HG02970 (cell line): ENCODE results near the gene STARD3.
"Not testable (repeated sequence)": the region's sequence is repeated elsewhere in the genome, so short reads cannot be mapped to it uniquely, and the experiment has no call there.

Source experiments
- ATAC-seq: cut with Tn5 transposase; IDR thresholded peaks from one replicate; pipeline ENCODE4 v1.9.1; 2021; ENCODE audit warnings: mild to moderate bottlenecking, moderate library complexity, moderate number of reproducible peaks; ENCODE audit not compliant: unreplicated experiment, low FRiP score

The STARD3 gene

GRCh38 chr17:39687101-39687545 is 50.2 kb downstream of the STARD3 start:
- no peak for ATAC-seq

DNA sequence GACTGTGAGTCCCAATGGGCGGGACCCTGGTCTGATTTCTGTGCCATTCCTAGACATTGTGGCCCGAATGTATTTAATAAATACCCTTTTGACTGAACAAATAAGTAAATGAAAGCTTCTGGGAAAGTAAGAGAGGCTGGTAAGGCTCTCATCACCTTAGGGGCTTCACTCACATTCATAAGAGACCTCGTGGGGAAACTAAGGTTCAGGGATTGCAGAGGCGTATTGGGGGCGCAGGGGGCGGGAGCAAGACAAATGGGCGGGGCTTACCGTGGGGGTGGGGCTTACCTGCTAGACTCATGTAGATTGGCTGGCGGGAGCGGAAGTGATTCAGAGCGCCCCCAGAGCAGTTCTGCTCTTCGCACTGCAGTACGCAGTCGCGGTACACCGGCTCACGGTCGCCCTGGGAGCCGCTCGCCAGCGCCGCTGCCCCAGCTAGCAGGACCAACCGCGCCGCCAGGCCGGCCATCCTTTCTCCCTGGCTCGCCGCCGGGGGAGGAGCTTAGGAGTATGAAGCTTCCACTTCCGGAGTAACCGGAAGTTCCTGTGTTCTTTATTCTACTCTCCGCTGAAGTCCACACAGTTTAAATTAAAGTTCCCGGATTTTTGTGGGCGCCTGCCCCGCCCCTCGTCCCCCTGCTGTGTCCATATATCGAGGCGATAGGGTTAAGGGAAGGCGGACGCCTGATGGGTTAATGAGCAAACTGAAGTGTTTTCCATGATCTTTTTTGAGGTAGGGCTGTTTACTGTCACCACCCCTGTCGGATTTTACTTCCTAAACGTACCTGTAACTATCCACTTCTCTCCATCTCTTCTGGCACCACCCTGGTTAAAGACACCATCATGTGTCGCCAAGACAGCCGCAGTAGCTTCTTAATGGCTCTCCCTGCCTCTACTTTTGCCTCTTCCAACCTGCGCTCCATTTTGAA is 50.9 kb downstream of the STARD3 start, which contains the start of gene PGAP3:
Gene PGAP3, minus strand, starts transcription at position 512 of the 929 bp plus-strand sequence. Its CDS starts 43 bp downstream, at position 469.
- peak; percentile 84 for ATAC-seq

DNA sequence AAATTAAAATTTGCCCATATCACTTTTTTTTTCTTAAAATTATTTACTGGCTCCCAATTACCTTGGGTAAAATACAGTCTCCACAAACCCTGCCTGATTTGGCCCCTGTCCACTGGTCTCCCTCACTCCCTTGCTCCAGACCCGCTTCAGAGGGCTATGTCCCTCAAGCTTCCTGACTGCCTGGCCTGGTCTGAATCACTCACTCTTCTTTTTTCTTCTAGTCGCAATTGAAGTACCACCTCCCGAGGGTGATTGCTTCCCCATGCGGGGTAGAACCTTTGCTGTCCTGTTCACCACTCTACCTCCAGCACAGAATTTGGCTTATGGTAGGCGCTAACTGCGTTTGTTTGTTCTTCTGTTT is 51.5 kb downstream of the STARD3 start:
- no peak for ATAC-seq

DNA sequence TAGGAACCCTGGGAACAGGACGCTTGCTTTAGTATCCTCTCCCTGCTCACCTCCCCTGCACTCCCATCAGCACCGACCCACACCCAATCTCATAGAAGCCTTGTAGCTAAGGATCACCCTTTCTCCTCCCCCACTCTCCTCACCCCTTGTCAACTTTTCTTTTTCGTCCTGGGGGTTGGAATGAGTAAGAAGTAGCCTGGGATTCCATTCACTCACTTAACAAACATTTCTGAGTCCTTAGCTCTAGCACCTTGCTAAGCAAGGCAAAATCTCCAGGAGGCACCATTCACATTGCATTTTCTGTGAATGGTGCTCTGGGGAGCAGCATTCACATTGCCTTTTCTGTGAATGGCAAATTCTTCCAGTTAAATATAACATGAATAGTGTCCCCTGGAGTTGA is 52.0 kb downstream of the STARD3 start:
- ATAC-seq: no peak

- no peak for ATAC-seq
Measured at GRCh38 chr17:39694593-39694992, 57.6 kb downstream of the STARD3 start.

DNA sequence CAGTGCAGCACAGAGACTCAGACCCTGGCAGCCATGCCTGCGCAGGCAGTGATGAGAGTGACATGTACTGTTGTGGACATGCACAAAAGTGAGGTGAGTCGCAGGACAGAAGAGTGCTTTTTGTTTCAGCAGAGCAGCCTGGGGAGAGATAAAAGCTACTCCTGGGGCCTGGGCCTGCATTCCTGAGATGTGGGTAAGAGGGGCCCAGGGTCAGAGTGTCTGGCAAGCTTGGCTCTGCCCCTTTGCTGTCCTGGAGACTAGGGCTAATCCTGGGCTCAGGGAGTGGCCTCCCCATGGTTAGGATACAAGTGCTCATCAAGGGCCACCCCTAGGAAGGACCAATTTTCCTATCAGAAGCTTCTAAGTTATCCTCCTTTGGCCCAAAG is 58.1 kb downstream of the STARD3 start:
- ATAC-seq: no peak

DNA sequence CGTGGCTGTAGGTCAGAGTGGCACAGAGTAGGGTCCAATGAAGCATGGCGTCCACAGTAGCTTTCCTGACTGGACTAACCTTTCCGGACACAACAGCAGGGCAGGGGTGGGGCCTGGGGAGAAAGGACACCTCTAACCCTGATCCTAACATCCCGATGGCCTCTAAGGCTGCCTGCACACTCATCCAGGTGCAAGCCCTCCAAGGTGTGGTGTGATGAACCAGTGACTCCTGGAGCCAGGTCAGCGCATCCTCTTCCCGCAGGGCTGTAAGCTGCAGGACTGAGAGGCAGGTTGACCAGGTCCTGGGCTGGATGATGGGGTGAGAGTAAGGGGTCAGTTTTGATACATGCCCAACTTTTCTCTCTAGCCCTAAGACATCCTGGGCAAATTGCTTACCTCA is 59.8 kb downstream of the STARD3 start:
- ATAC-seq: no peak

GRCh38 chr17:39697961-39698360 is 61.0 kb downstream of the STARD3 start:
- ATAC-seq: no peak

DNA sequence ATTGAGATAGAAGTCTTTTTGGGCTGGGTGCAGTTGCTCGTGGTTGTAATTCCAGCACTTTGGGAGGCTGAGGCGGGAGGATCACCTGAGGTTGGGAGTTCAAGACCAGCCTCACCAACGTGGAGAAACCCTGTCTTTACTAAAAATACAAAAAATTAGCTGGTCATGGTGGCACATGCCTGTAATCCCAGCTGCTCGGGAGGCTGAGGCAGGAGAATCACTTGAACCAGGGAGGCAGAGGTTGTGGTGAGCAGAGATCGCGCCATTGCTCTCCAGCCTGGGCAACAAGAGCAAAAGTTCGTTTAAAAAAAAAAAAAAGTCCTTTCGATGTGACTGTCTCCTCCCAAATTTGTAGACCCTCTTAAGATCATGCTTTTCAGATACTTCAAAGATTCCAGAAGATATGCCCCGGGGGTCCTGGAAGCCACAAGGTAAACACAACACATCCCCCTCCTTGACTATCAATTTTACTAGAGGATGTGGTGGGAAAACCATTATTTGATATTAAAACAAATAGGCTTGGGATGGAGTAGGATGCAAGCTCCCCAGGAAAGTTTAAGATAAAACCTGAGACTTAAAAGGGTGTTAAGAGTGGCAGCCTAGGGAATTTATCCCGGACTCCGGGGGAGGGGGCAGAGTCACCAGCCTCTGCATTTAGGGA is 62.3 kb downstream of the STARD3 start:
- ATAC-seq: not testable (repeated sequence)

DNA sequence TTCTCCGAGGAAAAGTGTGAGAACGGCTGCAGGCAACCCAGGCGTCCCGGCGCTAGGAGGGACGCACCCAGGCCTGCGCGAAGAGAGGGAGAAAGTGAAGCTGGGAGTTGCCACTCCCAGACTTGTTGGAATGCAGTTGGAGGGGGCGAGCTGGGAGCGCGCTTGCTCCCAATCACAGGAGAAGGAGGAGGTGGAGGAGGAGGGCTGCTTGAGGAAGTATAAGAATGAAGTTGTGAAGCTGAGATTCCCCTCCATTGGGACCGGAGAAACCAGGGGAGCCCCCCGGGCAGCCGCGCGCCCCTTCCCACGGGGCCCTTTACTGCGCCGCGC is 62.8 kb downstream of the STARD3 start, which contains the start of gene ERBB2:
Gene ERBB2, plus strand, starts transcription at position 247 of the 330 bp plus-strand sequence. CDS start 175 bp downstream, outside the sequence.
- ATAC-seq: no peak

GRCh38 chr17:39700148-39700987 is 63.4 kb downstream of the STARD3 start:
- ATAC-seq: no peak

DNA sequence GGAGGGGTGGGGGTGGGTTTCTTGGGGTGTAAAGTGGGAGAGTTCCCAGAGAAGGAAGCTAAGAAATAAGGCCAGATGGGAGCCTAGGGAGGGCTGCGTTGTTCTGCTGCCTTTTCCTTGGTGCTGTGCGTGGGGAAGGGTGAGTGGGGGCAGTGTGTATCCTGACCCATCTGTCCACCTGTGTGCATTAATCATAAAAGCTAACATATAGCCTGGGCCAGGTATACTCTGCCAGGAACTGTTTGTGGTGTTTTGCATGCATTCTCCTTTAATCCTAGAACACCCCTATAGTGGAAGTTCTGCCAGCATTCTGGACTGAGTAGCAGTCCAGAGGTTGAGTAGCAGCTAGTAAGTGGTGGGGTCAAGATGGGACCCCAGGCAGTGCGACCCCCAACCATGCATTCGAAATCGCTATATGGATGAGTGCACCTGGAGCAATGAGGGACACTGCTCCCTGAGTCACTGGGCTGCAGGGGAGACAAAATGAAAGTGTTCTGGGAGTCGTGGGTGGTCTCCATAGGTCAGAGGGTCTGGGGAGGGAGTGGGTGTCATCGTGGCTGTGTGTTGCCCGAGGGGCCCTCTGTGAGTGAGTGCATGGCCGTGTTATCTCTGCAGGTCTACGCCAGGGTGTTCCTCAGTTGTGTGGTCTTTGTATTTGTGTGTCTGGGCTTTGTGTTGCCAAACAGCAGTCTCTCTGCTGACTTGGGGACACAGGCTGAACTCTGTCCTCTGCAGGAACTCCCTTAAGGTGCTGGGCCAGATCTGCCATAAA is 64.3 kb downstream of the STARD3 start:
- ATAC-seq: no peak

- no peak for ATAC-seq
Measured at GRCh38 chr17:39701784-39702422, 65.0 kb downstream of the STARD3 start.

DNA sequence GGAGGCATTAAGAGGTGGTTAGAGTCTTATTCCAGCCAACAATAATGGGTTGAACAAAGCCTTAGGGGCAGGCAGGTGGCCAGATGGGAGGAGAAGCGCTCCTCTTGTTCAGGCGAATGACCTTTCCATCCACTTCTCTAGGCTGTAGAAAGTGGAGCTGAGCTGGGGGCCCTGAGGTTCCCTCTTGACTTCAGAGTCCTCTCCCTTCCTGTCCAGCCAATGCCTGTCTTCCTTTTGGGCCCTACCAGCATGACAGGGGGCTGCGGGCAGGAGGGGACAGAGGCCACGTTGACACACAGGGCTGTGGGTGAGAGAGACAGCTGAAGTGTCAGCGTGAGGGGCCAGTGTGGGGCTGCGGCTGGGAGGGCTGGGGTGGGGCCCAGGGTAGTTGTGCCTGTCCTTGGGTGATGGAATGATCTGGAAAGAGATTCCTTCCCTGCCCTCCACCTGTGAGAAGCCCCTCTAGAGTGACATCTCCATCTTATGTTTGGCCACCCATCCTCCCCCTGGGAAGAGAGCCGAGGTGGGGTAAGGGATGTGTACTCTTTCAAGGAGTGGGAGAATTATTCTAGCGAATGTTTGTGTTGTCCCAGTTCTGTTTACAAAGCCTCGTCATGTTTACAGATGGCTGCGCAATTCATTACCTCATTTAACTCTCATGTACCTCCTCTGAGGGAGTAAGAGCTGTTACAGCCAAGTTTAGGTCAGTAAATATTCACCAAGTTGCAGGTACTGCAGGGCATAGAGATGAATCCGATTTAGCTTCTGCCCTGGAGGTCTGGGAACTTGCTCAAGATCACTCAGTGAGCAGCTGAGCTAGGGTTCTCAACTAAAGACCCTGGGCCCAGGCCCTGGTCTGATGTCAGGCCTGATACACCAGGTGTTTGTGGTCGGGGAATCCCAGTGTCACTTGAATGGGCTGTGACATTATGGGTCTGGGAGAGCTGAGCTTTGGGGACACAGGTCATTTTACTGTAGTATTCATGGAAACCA is 66.3 kb downstream of the STARD3 start:
- no peak for ATAC-seq

DNA sequence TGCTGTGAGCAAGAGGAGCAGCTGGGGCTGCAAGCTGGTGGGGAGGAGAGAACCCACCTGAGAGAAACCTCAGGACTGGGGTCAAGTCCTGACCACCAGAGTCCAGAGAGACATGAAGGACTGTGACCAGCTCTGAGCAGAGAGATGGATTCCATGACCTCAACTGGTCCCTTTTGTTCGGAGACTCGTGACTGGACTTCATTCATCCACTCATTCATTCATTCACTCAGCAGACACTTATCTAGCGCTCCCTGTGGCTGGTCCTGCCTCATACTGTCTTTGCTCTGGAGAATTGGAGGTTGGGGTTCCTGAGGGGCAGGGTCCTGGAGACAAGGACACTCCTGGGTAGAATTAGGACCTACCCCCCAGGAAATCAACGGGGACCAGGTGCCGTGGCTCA is 67.0 kb downstream of the STARD3 start:
- no peak for ATAC-seq

DNA sequence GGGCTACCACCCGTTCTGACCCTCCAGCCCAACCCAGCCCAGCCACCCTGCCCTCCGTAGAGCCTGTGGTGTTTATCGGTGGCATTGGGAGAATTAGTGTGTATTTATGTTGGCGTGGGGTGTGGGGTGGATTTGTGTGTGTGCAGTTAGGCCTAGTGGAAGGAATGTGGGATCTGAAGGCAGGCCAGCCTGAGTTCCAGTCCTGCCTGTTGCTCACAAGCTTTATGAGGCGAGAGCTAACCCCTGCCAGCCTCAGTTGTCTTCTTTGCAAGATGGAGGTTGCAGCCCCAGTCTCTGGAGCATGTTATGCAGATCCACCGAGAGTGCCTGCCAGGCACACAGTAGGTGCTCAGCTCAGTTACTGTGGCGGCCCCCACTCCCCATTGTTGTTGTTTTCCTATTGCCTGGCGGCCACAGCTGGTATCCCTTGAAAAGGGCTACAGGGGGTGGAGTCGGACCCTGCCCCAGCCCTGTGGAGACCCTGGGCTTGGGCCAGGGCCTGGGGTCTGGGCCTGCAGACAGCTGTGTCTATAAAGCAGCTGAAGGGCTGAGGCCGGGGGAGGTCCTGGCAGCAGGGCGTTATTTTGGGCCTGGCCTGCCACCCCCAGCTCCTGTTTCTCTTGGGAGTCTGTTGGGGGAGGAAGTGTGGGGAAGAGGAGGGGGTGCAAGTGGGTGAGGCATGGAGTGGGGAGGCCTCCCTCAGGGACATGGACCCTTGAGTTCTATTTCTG is 68.0 kb downstream of the STARD3 start:
- no peak for ATAC-seq

DNA sequence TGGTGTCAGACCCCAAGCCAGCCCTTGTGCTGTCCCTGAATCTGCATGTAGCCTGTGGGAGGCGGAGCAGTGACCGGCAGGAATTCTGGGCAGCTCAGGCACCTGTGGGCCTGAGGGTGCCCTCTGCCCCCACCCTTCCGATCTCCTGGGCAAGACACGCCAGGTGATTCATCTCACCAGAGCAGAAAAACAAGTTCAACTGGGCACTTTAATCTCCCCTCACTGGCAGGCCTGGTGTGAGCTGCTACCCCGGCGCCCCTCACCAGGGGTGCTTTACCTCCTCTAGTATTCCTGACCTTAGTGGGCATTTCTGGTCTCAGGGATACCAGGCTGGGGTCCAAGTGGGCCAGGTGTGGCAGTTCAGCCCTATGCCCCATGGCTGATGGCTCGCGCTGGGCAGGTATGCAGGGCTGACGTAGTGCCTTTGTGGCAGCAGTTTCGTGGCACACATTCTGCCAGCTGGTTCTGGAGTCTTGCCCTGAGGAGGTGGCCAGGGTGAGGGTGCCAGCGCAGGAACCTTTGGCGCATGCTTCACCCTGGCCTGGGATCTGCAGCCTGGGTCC is 68.9 kb downstream of the STARD3 start:
- ATAC-seq: no peak
